ENCODE measurements around the gene HES2.

HES2 gene

DNA sequence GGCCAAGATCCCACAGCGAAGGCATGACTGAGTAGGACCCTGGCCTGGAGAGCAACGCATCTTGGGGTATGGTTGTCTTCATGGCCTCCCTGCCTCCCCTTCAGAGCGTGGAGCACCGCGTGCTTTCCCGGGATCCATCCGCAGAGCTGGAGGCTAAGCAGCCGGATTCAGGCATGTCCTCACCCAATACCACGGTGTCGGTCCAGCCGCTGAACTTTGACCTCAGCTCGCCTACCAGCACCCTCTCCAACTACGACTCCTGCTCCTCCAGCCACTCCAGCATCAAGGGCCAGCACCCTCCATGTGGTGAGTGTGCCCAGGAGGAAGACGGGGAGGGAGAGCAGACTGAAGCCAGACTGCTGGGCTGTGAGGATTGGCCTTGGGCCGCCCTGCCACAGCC lies 24.7 kb upstream of the HES2 start:
- Histone ChIP-seq H3K4me3 (ENCODE audit: insufficient read depth, low read length, poor library complexity, severe bottlenecking) (no peak overlapping the region), H3K27me3 (ENCODE audit: low read length) (no peaks in the 10 kb centered on the region), H3F3A (ENCODE audit: insufficient read depth) (no peaks in the 10 kb centered on the region), H3K4me2 (ENCODE audit: low read depth, low read length, poor library complexity, severe bottlenecking) (no peak overlapping the region), H3K9me2 (replicated peaks; ENCODE audit: insufficient read depth, low read length) (no peaks in the 10 kb centered on the region), H3K27ac (ENCODE audit: low read depth, low read length) (no peak overlapping the region), H3K79me2 (ENCODE audit: insufficient read depth, low read length) (no peaks in the 10 kb centered on the region), H4K20me1 (ENCODE audit: low read depth, low read length) (no peaks in the 10 kb centered on the region), H3K9me3 (ENCODE audit: insufficient read depth, low read length) (no peaks in the 10 kb centered on the region), H3K36me3 (ENCODE audit: low read length) (no peaks in the 10 kb centered on the region), H2AFZ (ENCODE audit: low read depth, low read length, severe bottlenecking) (no peak overlapping the region), H3K9ac (ENCODE audit: low read length) (no peak overlapping the region)
- TF ChIP-seq, protein P1, sequence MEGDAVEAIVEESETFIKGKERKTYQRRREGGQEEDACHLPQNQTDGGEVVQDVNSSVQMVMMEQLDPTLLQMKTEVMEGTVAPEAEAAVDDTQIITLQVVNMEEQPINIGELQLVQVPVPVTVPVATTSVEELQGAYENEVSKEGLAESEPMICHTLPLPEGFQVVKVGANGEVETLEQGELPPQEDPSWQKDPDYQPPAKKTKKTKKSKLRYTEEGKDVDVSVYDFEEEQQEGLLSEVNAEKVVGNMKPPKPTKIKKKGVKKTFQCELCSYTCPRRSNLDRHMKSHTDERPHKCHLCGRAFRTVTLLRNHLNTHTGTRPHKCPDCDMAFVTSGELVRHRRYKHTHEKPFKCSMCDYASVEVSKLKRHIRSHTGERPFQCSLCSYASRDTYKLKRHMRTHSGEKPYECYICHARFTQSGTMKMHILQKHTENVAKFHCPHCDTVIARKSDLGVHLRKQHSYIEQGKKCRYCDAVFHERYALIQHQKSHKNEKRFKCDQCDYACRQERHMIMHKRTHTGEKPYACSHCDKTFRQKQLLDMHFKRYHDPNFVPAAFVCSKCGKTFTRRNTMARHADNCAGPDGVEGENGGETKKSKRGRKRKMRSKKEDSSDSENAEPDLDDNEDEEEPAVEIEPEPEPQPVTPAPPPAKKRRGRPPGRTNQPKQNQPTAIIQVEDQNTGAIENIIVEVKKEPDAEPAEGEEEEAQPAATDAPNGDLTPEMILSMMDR (IDR thresholded peaks at IDR 0.05; ENCODE audit: insufficient read depth, low read length, poor library complexity, severe bottlenecking): no peak
- no peak for TF ChIP-seq EZH2phosphoT487 (conservative IDR thresholded peaks at IDR 0.05; ENCODE audit: low read length)

DNA sequence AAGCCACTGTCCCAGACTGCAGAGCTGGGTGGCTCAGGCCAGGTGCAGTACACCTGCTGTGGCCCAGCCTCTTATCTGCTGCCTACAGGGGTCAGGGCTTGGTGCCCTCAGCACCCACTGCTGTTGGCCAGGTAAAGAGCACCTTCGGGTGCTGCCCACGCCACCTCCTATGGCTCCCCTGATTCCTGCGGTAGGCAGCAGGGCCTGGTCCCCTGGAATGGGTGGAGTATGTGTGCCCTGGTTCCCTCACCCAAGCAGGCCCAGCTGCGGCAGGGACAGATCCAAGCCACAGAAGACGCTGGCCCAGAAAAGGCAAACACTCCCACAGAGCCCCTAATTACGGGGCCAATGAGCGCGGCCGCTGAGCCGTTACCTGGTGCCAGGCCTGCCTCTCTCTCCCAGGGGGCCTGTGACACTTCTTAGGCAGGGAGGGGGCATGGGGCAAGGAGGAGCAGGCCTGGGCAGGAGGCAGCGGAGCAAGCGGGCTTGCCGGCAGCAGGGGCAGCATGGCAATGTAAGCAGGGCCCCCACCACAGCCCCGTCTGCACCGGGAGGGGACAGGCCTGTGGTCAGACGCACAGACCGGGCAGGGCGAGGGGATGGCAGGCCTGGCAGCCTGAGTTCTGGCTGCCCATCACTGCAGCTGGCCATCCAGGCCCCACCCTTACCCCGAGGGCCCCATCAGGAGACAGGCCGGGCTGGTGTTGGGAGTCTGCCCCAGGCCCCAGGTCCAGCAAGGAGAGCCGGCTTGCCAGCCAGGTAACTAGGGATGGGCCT lies 23.8 kb upstream of the HES2 start:
- H3K9ac ChIP-seq (ENCODE audit: low read length): no peak overlapping the region
- H2AFZ ChIP-seq (ENCODE audit: low read depth, low read length, severe bottlenecking): no peak overlapping the region
- TF ChIP-seq, protein P1 (IDR thresholded peaks at IDR 0.05; ENCODE audit: insufficient read depth, low read length, poor library complexity, severe bottlenecking): no peak
- no peak for TF ChIP-seq EZH2phosphoT487 (conservative IDR thresholded peaks at IDR 0.05; ENCODE audit: low read length)
- no peaks in the 10 kb centered on the region for H3K9me3 ChIP-seq (ENCODE audit: insufficient read depth, low read length)
- no peaks in the 10 kb centered on the region for H3K36me3 ChIP-seq (ENCODE audit: low read length)
- H3K9me2 ChIP-seq (replicated peaks; ENCODE audit: insufficient read depth, low read length): no peaks in the 10 kb centered on the region
- no peaks in the 10 kb centered on the region for H3F3A ChIP-seq (ENCODE audit: insufficient read depth)
- H4K20me1 ChIP-seq (ENCODE audit: low read depth, low read length): no peaks in the 10 kb centered on the region
- no peaks in the 10 kb centered on the region for H3K79me2 ChIP-seq (ENCODE audit: insufficient read depth, low read length)
- no peak overlapping the region for H3K4me2 ChIP-seq (ENCODE audit: low read depth, low read length, poor library complexity, severe bottlenecking)
- H3K4me3 ChIP-seq (ENCODE audit: insufficient read depth, low read length, poor library complexity, severe bottlenecking): no peak overlapping the region
- H3K27ac ChIP-seq (ENCODE audit: low read depth, low read length): no peak overlapping the region
- H3K27me3 ChIP-seq (ENCODE audit: low read length): no peaks in the 10 kb centered on the region

DNA sequence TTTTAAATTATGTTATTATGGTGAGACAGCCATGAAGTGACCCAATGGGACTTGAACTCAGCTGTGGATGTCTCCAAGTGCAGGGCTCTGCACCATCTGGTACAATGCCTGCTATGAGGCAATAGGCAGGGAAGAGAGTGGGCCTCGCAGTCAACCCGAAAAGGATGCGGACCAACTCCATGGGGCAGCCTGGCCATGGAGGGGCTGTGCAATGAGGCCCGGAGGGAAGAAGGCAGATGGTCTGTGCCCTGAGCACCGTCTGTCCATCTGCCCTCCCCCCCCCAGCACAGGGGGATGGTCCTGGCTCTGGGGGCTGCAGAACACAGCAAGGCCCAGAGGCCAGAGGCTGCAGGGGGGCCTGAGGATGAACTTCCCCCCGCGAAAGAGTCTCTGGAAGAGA lies 21.9 kb upstream of the HES2 start:
- H3K27me3 ChIP-seq (ENCODE audit: low read length): no peaks in the 10 kb centered on the region

More for the DNA sequence above, 21.9 kb upstream of the HES2 start:
- no peaks in the 10 kb centered on the region for H4K20me1 ChIP-seq (ENCODE audit: low read depth, low read length)
- H3K9me2 ChIP-seq (replicated peaks; ENCODE audit: insufficient read depth, low read length): no peaks in the 10 kb centered on the region
- no peaks in the 10 kb centered on the region for H3K9me3 ChIP-seq (ENCODE audit: insufficient read depth, low read length)
- H3F3A ChIP-seq (ENCODE audit: insufficient read depth): no peaks in the 10 kb centered on the region
- TF ChIP-seq EZH2phosphoT487 (conservative IDR thresholded peaks at IDR 0.05; ENCODE audit: low read length): no peak
- TF ChIP-seq, protein P1 (IDR thresholded peaks at IDR 0.05; ENCODE audit: insufficient read depth, low read length, poor library complexity, severe bottlenecking): no peak
- no peaks in the 10 kb centered on the region for H3K36me3 ChIP-seq (ENCODE audit: low read length)
- no peaks in the 10 kb centered on the region for H3K79me2 ChIP-seq (ENCODE audit: insufficient read depth, low read length)
- H3K4me2 ChIP-seq (ENCODE audit: low read depth, low read length, poor library complexity, severe bottlenecking): no peak overlapping the region
- H3K9ac ChIP-seq (ENCODE audit: low read length): no peak overlapping the region
- H2AFZ ChIP-seq (ENCODE audit: low read depth, low read length, severe bottlenecking): no peak overlapping the region
- H3K27ac ChIP-seq (ENCODE audit: low read depth, low read length): no peak overlapping the region
- no peak overlapping the region for H3K4me3 ChIP-seq (ENCODE audit: insufficient read depth, low read length, poor library complexity, severe bottlenecking)
